HG03378 (cell line): ENCODE data around the gene MDFIC.

ENCODE experiments used
- ATAC-seq: cut with Tn5 transposase; IDR thresholded peaks from one replicate; pipeline ENCODE4 v1.9.1; 2021; ENCODE audit warnings: mild to moderate bottlenecking, moderate library complexity; ENCODE audit not compliant: unreplicated experiment

MDFIC gene

GRCh38 chr7:114988755-114989375 is 67.0 kb downstream of the MDFIC start:
- ATAC-seq, result no peak

GRCh38 chr7:114989531-114989930 is 67.6 kb downstream of the MDFIC start:
- ATAC-seq, result no peak

- no peak for ATAC-seq
These were observed 75.9 kb downstream of the MDFIC start for GRCh38 chr7:114997487-114998404.

GRCh38 chr7:115004121-115004520 is 82.2 kb downstream of the MDFIC start:
- no peak for ATAC-seq

- no peak for ATAC-seq
These were observed 83.4 kb downstream of the MDFIC start for GRCh38 chr7:115005251-115005650.

- no peak for ATAC-seq
These were observed 84.1 kb downstream of the MDFIC start for GRCh38 chr7:115005953-115006352.

GRCh38 chr7:115007751-115008150 is 85.9 kb downstream of the MDFIC start:
- no peak for ATAC-seq

- peak; percentile 61 for ATAC-seq
These were observed 86.7 kb downstream of the MDFIC start for GRCh38 chr7:115008465-115009114.

GRCh38 chr7:115009139-115009538 is 87.2 kb downstream of the MDFIC start:
- ATAC-seq, result peak; percentile 63

GRCh38 chr7:115009736-115010440 is 88.0 kb downstream of the MDFIC start:
- ATAC-seq, result no peak

GRCh38 chr7:115010441-115010820 is 88.5 kb downstream of the MDFIC start:
- ATAC-seq, result no peak

- ATAC-seq, result no peak
These were observed 92.0 kb downstream of the MDFIC start for GRCh38 chr7:115013886-115014285.

GRCh38 chr7:115014794-115015193 is 92.9 kb downstream of the MDFIC start:
- ATAC-seq, result no peak

- no peak for ATAC-seq
These were observed 93.7 kb downstream of the MDFIC start for GRCh38 chr7:115015619-115016018.

GRCh38 chr7:115019882-115020605 is 98.2 kb downstream of the MDFIC start:
- ATAC-seq, result no peak

GRCh38 chr7:115023219-115023618 is 101.3 kb downstream of the MDFIC start:
- ATAC-seq, result no peak

- ATAC-seq, result no peak
These were observed 102.4 kb downstream of the MDFIC start for GRCh38 chr7:115024276-115024675.

- ATAC-seq, result no peak
These were observed 111.1 kb downstream of the MDFIC start for GRCh38 chr7:115032715-115033703.

GRCh38 chr7:115033917-115034459 is 112.1 kb downstream of the MDFIC start:
- ATAC-seq, result no peak
